Left lung (tissue), 10 donors: ENCODE measurements around the gene NPHS1. TPM values are rescaled to one million over a fixed set of nuclear protein-coding genes. Genes with fewer than 3 reads are reported as not detected.
A peak's percentile ranks its signal among the peaks of the same experiment; 100 is the strongest.

ENCODE experiments used
- ATAC-seq: fragments of 200-7000 bp; cut with Tn5 transposase; one replicate; pipeline ENCODE4 v1.9.1; 2020; ENCODE audit warnings: moderate library complexity
- DNase-seq, 4 donors: peaks; one replicate each; pipeline ENCODE4 v3.0.0-alpha.2; 2013 to 2020
- H3K27ac ChIP-seq, 2 donors: fragments of 200-600 bp; sonication (generic) in 1 of 2; one replicate each; pipeline versions ENCODE4 v1.5.0 to v1.8.0; 2020 to 2021
- H3K27me3 ChIP-seq, 2 donors: fragments of 200-600 bp; sonication (generic) in 1 of 2; one replicate each; pipeline versions ENCODE4 v1.5.0 to v1.8.0; 2020 to 2021
- H3K36me3 ChIP-seq, 2 donors: fragments of 200-600 bp; sonication (generic) in 1 of 2; one replicate each; pipeline versions ENCODE4 v1.5.0 to v1.8.0; 2020 to 2021
- H3K4me1 ChIP-seq, 2 donors: fragments of 200-600 bp; one replicate each; pipeline ENCODE4 v1.8.0; 2021
- H3K4me3 ChIP-seq, 2 donors: fragments of 200-600 bp; sonication (generic) in 1 of 2; one replicate each; pipeline versions ENCODE4 v1.5.0 to v1.8.0; 2020 to 2021; ENCODE audit warnings: mild to moderate bottlenecking in 1 of 2
- H3K9me3 ChIP-seq, 2 donors: fragments of 200-600 bp; sonication (generic) in 1 of 2; one replicate each; pipeline versions ENCODE4 v1.5.0 to v1.8.0; 2020 to 2021
- intact Hi-C, 2 donors: fragments of 100-400 bp; cut with DNase I; formaldehyde crosslinking; loops; one replicate each; pipeline versions ENCODE4 v1.11.2 to v1.14.2; 2022
- polyA plus RNA-seq, 6 donors: library from polyadenylated mRNA; unstranded; fragments of 120-200 nt; gene quantifications; one replicate each; pipeline ENCODE4 v1.2.1, GENCODE V29; 2013; ENCODE audit not compliant: insufficient read length in 6 of 6
- total RNA-seq, 2 donors: library from RNA; stranded (reverse); fragmentation: NEBNext Ultra II Directional; extraction: Animal tissue kit (Norgen Biotek cat#: 25700); gene quantifications; one replicate each; pipeline ENCODE4 v1.2.1, GENCODE V29; 2021
- TF ChIP-seq, protein P1 (sequence below), 2 donors: fragments of 200-600 bp; sonication (generic) in 1 of 2; IDR thresholded peaks; one replicate each; pipeline versions ENCODE4 v1.5.0 to v1.8.0; 2021; ENCODE audit warnings: antibody characterized with exemption in 2 of 2
- donor health status: DM: no; HTN: yes; CAD: no.
- donor health status: DM: no; HTN: no; CAD: no.

The NPHS1 gene
- total and polyA plus RNA-seq, 8 donors, result 0.08 to 2.0 (median 0.99) TPM; not detected in 1

DNA sequence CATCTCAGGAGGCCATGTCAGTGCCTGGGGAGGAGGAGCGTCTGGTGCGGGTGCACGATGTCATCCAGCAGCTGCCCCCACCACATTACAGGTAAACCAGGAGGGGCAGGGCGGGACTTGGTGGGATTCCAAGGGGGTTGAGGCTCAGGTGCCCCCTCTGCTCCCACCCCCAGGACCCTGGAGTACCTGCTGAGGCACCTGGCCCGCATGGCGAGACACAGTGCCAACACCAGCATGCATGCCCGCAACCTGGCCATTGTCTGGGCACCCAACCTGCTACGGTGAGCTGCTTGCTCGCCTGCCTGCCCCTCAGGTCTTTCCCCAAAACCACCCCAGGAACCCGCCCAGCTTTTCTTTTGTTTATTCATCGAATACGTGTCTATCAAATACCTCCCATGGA lies 69.7 kb downstream of the NPHS1 start:
- Histone ChIP-seq H3K27me3 (no peaks in the 10 kb centered on the region), H3K36me3 (peaks cover 0 to 76% of the 10 kb centered on the region in 2 donors), H3K27ac (no peak overlapping the region), H3K9me3 (no peaks in the 10 kb centered on the region), H3K4me3 (no peak overlapping the region), H3K4me1 (no peaks in the 10 kb centered on the region)
- TF ChIP-seq, protein P1, sequence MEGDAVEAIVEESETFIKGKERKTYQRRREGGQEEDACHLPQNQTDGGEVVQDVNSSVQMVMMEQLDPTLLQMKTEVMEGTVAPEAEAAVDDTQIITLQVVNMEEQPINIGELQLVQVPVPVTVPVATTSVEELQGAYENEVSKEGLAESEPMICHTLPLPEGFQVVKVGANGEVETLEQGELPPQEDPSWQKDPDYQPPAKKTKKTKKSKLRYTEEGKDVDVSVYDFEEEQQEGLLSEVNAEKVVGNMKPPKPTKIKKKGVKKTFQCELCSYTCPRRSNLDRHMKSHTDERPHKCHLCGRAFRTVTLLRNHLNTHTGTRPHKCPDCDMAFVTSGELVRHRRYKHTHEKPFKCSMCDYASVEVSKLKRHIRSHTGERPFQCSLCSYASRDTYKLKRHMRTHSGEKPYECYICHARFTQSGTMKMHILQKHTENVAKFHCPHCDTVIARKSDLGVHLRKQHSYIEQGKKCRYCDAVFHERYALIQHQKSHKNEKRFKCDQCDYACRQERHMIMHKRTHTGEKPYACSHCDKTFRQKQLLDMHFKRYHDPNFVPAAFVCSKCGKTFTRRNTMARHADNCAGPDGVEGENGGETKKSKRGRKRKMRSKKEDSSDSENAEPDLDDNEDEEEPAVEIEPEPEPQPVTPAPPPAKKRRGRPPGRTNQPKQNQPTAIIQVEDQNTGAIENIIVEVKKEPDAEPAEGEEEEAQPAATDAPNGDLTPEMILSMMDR (IDR thresholded peaks at IDR 0.05), result no peak
- peak in 1 of 4 donors; percentile 77 for DNase-seq
- intact Hi-C loops, result no loop called here
- ATAC-seq, result no peak

- TF ChIP-seq, protein P1 (IDR thresholded peaks at IDR 0.05), result no peak
- Histone ChIP-seq H3K9me3 (no peaks in the 10 kb centered on the region), H3K27ac (no peak overlapping the region), H3K36me3 (peaks cover 0 to 67% of the 10 kb centered on the region in 2 donors), H3K4me3 (no peak overlapping the region), H3K4me1 (peaks cover 0 to 2% of the 10 kb centered on the region in 2 donors), H3K27me3 (no peaks in the 10 kb centered on the region)
- DNase-seq (no peak), ATAC-seq (no peak)
- intact Hi-C loops, result no loop called here
Measured at GRCh38 chr19:35781650-35782049, 70.7 kb downstream of the NPHS1 start.

- Histone ChIP-seq H3K27me3 (no peaks in the 10 kb centered on the region), H3K36me3 (peaks cover 0 to 58% of the 10 kb centered on the region in 2 donors), H3K4me1 (peaks cover 0 to 8% of the 10 kb centered on the region in 2 donors), H3K4me3 (no peak overlapping the region), H3K27ac (no peak overlapping the region), H3K9me3 (no peaks in the 10 kb centered on the region)
- intact Hi-C loops, result no loop called here
- ATAC-seq, result no peak
- TF ChIP-seq, protein P1 (IDR thresholded peaks at IDR 0.05), result no peak
- DNase-seq, result no peak
Measured at GRCh38 chr19:35780717-35781116, 71.6 kb downstream of the NPHS1 start.

- H3K27ac ChIP-seq, result no peak overlapping the region
- H3K4me1 ChIP-seq, result peaks cover 0 to 9% of the 10 kb centered on the region in 2 donors
- TF ChIP-seq, protein P1 (IDR thresholded peaks at IDR 0.05), result no peak
- H3K4me3 ChIP-seq, result no peak overlapping the region
- H3K27me3 ChIP-seq, result no peaks in the 10 kb centered on the region
- no peak for ATAC-seq
- DNase-seq, result peak in 1 of 4 donors; percentile 75
- H3K36me3 ChIP-seq, result peaks cover 0 to 51% of the 10 kb centered on the region in 2 donors
- no peaks in the 10 kb centered on the region for H3K9me3 ChIP-seq
- intact Hi-C loops, result no loop called here
Measured at GRCh38 chr19:35780058-35780457, 72.2 kb downstream of the NPHS1 start.

- Histone ChIP-seq H3K27ac (no peak overlapping the region), H3K4me3 (no peak overlapping the region), H3K4me1 (peaks cover 0 to 17% of the 10 kb centered on the region in 2 donors), H3K36me3 (peaks cover 0 to 45% of the 10 kb centered on the region in 2 donors), H3K9me3 (no peaks in the 10 kb centered on the region), H3K27me3 (no peaks in the 10 kb centered on the region)
- ATAC-seq (no peak), DNase-seq (no peak)
- TF ChIP-seq, protein P1 (IDR thresholded peaks at IDR 0.05), result no peak
- intact Hi-C loops, result no loop called here
Measured at GRCh38 chr19:35779033-35779432, 73.3 kb downstream of the NPHS1 start.
